GM21381 (cell line): ENCODE results near the gene LNX2.
"Not testable (repeated sequence)": the region's sequence is repeated elsewhere in the genome, so short reads cannot be mapped to it uniquely, and the experiment has no call there.

Source experiments
- ATAC-seq: cut with Tn5 transposase; IDR thresholded peaks from one replicate; pipeline ENCODE4 v1.9.1; 2021; ENCODE audit warnings: mild to moderate bottlenecking, moderate library complexity; ENCODE audit not compliant: unreplicated experiment

LNX2 gene

GRCh38 chr13:27638001-27638400 lies 17.7 kb upstream of the LNX2 start:
- ATAC-seq: no peak

GRCh38 chr13:27637289-27637626 lies 16.9 kb upstream of the LNX2 start:
- ATAC-seq: no peak

GRCh38 chr13:27636589-27637288 lies 16.4 kb upstream of the LNX2 start:
- ATAC-seq: no peak

- no peak for ATAC-seq
Observed at GRCh38 chr13:27635266-27635665, 14.9 kb upstream of the LNX2 start.

GRCh38 chr13:27634791-27635190 lies 14.5 kb upstream of the LNX2 start:
- no peak for ATAC-seq

- ATAC-seq: no peak
Observed at GRCh38 chr13:27634231-27634630, 13.9 kb upstream of the LNX2 start.

GRCh38 chr13:27632648-27633047 lies 12.3 kb upstream of the LNX2 start:
- no peak for ATAC-seq

GRCh38 chr13:27632214-27632613 lies 11.9 kb upstream of the LNX2 start:
- no peak for ATAC-seq

- no peak for ATAC-seq
Observed at GRCh38 chr13:27631665-27632064, 11.3 kb upstream of the LNX2 start.

GRCh38 chr13:27631156-27631555 lies 10.8 kb upstream of the LNX2 start:
- ATAC-seq: no peak

- ATAC-seq: not testable (repeated sequence)
Observed at GRCh38 chr13:27628766-27629165, 8.4 kb upstream of the LNX2 start.

- ATAC-seq: no peak
Observed at GRCh38 chr13:27628081-27628480, 7.8 kb upstream of the LNX2 start.

- ATAC-seq: no peak
Observed at GRCh38 chr13:27627380-27627779, 7.1 kb upstream of the LNX2 start.

- ATAC-seq: no peak
Observed at GRCh38 chr13:27625839-27626238, 5.5 kb upstream of the LNX2 start.

- no peak for ATAC-seq
Observed at GRCh38 chr13:27624071-27624470, 3.7 kb upstream of the LNX2 start.

- no peak for ATAC-seq
Observed at GRCh38 chr13:27622881-27623280, 2.6 kb upstream of the LNX2 start.

- no peak for ATAC-seq
Observed at GRCh38 chr13:27622102-27622820, 1.9 kb upstream of the LNX2 start.

- peak; percentile 63 for ATAC-seq
Observed at GRCh38 chr13:27621366-27622101, 1.2 kb upstream of the LNX2 start, which contains the start of gene POLR1D. Gene POLR1D, plus strand, starts transcription at chr13:27621892. Its CDS starts 92 bp downstream, at chr13:27621984.

- no peak for ATAC-seq
Observed at GRCh38 chr13:27621116-27621365, 712 bp upstream of the LNX2 start.

GRCh38 chr13:27619728-27620376 lies 477 bp downstream of the LNX2 start:
- peak; percentile 33 for ATAC-seq

GRCh38 chr13:27619093-27619727 lies 1.1 kb downstream of the LNX2 start:
- ATAC-seq: no peak
